GM12892 (cell line): ENCODE measurements around the gene C1QTNF2. TPM values are rescaled to one million over a fixed set of nuclear protein-coding genes. Genes with fewer than 3 reads are reported as not detected.
A peak's percentile ranks its signal among the peaks of the same experiment; 100 is the strongest.

Experiments used
- DNase-seq: peaks from one replicate; pipeline ENCODE4 v3.0.0; 2011; ENCODE audit not compliant: insufficient read length
- FAIRE-seq: peaks from 2 replicates; lab custom pipeline; 2011; peaks lifted over from hg19 to GRCh38; lab: Jason Lieb, UNC
- POLR2A ChIP-seq: IDR thresholded peaks from 2 replicates; pipeline ENCODE4 v1.6.1; 2011; ENCODE audit warnings: low read depth, low read length, control low read depth
- POLR2AphosphoS5 ChIP-seq: IDR thresholded peaks from 2 replicates; pipeline ENCODE4 v1.6.1; 2011; ENCODE audit warnings: low read depth, low read length, control low read depth
- TAF1 ChIP-seq: IDR thresholded peaks from 2 replicates; pipeline ENCODE4 v1.6.1; 2011; ENCODE audit warnings: low read depth, mild to moderate bottlenecking, control low read depth, low read length, borderline replicate concordance
- polyA plus RNA-seq: library from polyadenylated mRNA; unstranded; fragments of >200 nt; gene quantifications from one replicate; pipeline ENCODE4 v1.2.1, GENCODE V29; 2012; ENCODE audit warnings: missing spikeins, inconsistent platforms; ENCODE audit not compliant: missing spikeins

C1QTNF2 gene, protein sequence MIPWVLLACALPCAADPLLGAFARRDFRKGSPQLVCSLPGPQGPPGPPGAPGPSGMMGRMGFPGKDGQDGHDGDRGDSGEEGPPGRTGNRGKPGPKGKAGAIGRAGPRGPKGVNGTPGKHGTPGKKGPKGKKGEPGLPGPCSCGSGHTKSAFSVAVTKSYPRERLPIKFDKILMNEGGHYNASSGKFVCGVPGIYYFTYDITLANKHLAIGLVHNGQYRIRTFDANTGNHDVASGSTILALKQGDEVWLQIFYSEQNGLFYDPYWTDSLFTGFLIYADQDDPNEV
- not detected for polyA plus RNA-seq

DNA sequence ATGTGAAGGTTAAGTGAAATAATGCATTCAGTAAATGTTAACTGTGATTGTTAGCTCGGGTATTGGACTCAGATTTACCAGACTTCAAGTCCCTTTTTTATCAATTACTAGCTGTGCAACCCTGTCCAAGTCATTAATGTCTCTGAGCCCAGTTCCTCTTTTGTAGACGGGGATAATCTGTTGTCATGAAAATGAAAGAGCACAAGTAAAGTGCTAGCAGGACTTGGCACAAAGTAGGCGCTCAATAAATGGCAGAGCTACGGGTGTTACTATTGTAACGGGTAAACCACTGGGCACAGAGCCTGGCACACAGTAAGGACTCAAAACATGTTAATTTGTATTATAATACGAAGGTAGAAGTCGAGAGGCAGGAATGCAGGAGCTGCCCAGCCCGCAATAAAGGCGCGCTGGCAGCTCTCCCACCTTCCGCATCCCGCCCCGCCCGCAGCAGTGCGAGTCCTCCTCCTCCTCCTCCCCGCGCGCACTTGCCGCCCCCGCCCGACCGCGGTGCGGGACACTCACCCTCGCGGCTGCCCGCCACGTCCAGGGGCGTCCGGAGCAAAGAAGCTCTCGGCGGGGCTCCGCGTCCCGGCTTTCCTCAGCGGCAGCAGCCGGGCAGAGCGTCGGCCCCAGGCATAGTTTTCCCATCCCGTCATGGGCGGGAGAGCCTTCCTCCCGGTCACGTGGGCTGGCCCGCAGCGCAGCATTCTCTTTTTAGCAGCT lies at the start of gene C1QTNF2:
Gene C1QTNF2 (minus strand): TSS at position 637 of the 723 bp plus-strand sequence. CDS start 15,615 bp downstream, outside the sequence.
- FAIRE-seq (peak; percentile 46), DNase-seq (no peak)
- TF ChIP-seq POLR2A (no peak), POLR2AphosphoS5 (no peak), TAF1 (no peak)

DNA sequence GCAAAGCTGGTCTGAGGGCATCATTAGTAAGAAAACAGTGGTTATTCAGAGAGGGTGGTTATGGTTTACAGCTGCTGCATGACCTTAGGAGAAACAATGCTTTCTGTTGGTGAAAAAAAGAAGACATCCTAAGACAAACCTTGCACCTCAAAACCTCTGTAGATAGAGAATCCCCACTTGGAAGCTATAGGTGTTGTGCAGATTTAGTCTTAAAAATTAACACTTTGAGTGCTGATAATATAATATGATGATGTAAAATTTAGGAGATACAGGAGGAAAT lies 49.8 kb upstream of the C1QTNF2 start:
- TF ChIP-seq POLR2A: no peak
- no peak for TF ChIP-seq TAF1
- no peak for DNase-seq
- peak; percentile 89 for FAIRE-seq

DNA sequence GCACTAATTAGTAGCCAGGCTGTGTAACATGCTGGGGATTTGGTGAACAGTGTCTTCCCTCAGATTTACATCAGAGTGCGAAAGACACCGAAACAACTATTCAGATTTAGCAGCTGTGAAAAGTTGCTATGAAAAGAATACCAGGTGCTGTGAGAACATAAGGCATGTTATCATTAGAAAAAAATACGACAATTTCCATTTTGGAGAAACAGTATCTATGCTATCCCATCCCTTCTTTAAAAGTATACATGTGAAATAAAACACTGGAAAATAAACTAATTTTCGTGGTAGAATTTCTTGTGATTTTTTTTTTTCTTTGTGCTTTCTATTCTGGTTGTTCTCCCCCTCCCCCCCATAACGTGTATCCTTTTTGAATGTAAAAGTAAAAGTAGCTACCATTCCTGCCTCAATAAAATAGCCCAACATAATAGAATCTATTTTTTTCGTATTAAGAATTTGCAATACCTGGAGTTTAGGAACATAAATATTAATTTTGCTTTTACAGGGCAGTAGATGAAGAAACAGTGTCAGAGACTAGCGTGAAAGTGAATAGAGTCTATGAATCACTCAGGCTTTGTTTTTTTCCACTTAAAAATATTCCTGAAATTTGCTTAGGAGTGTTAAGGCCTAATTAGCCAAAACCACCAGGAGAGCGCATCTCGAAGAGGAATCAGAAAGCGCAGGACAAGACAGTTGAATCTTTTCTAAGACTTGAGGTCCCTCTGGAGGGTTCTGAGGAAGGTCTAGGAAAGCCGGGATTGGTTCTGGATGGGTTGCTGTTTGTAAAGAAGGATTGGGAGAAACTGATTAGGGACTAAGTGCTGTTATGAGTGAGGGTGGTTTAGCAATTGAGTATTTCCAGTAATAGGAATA lies 49.3 kb upstream of the C1QTNF2 start:
- TF ChIP-seq TAF1: no peak
- TF ChIP-seq POLR2A: no peak; the same call in 1 of the 2 replicates
- no peak for TF ChIP-seq POLR2AphosphoS5
- FAIRE-seq (no peak), DNase-seq (no peak)

DNA sequence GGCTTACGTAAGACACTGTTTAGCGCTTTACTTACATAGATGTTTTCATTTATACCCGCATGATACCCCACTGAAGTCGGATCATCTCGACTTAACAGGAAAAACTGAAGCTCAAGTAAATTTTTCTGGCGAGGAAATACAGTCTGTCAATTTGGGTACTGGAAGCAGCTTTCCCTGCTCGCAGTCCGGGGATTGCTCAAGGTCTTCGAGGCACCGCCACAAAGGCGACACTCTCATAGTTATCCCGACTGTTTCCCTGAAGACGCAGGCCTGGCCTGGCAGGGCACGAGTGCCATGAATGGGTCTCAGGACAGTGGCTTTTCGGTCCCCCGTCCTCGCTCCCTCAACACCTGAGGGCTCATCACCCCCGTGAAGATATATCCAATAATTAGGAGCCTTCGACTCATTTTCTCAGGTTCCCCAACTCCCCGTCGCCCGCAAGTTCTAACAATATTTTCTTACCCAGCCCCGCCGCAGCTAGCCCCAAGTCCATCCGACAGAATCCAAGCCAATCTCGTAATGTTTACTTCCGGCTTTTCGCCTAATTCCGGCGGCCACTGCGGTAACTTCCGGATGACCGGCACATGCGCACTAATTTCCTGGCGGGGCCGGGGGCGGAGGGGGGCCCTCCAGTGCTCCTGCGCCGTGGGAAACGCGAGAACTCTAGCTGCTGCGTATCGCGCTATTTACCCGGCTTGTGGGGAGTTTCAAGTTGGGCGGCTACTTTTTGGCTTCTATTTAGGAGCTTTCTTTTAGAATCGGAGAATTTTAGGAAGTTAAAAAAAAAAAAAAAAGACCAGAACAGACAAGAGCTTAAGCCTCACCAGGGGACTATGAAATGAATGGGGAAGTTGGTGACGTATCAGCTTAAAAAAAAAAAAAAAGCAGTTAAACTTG lies 48.4 kb upstream of the C1QTNF2 start, which contains the start of gene SLU7:
Gene SLU7 (minus strand): TSS at position 521 of the 897 bp plus-strand sequence. CDS start 3,787 bp downstream, outside the sequence.
- DNase-seq (peak; percentile 70), FAIRE-seq (peak; percentile 92)
- TF ChIP-seq TAF1 (peak; percentile 79; the same call in 1 of the 2 replicates), POLR2AphosphoS5 (0 out of 2 replicates have a peak, but pooled peaks have one; percentile 23), POLR2A (peak; percentile 73)

DNA sequence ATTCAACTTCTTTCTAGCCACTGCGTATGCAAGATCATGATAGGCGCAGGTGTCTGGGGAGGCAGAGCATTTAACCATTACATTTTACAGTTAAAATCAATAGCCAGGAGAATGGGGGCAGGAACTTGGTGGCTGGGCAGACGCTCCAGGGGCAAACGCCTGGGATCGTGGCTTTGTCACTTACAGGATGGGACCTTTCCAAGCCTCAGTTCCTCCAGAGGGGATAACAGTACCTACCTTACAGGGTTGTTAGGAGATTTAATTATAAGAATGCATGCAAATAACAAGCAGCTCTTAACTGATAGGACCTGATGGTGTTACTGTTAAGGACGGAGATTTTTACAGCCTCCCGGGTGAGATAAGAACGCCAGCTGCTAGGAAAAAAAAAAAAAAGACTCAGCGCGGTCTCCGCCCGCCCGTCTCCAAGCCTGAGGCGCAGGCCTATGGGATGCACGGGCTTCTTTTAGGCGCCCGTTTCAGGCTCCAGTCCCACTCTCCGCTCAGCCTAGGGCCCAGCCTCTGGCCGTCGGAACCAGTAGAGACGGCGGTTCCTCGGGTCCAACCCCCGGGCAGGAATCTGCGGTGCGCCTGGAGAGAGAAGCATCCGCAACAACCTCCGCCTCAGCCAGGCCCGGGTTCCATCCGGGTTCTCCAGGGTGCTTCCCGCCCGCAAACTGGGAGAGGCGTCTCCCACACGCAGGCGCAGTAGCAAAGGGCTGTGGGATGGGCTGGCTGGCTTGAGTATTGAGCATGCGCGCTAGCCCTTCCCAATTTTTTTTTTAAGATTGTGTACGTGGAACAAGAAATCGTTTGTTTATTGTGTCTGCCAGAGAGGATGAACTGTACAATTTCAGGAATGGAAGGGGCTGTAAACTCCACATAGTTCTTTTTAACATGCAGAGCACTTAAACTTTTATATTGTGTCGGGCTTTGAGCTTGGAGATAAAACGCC lies 29.3 kb upstream of the C1QTNF2 start, which contains the start of gene FAM200C:
Gene FAM200C (minus strand): TSS at position 653 of the 952 bp plus-strand sequence. CDS start 4,564 bp downstream, outside the sequence.
- TF ChIP-seq POLR2AphosphoS5 (peak; percentile 80), TAF1 (no peak), POLR2A (peak; percentile 86)
- FAIRE-seq (peak; percentile 87), DNase-seq (peak; percentile 68)

DNA sequence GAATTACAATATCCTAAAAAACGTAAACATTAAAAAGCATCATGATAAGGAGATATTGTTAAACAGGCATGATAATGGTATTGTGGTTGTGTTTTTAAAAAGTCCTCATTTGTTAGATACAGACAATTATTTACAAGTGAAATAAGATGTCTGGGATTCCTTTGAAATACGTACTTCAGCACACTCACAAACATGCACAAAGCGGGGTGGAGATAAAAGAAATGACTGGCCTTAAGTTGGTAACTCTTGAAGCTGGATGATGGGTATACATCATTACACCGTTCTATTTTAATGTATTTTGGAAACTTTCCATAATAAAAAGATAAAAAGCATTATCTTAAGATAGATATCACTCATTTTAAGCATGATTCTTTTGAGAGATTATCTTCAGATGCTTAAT lies 28.4 kb upstream of the C1QTNF2 start:
- TF ChIP-seq POLR2A (no peak), POLR2AphosphoS5 (no peak), TAF1 (no peak)
- peak; percentile 54 for FAIRE-seq
- no peak for DNase-seq

DNA sequence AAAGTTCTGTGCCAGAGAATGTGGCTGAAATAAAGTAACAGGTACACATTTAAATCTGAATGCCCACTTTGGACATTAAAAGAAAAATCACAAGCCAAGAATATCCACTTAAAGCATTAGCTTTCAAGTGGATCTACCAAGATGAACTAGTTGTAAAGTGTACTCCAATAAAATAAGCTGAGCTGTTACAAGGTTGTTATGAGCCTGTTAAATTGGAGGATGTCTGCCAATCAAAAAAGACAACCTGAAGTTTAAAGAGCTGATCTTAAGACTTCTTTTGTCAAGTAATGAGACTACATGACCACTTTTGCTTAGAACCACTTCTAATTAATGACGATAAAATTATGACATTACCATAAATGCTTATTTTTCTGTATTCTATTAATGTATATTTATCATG lies 27.1 kb upstream of the C1QTNF2 start:
- TF ChIP-seq POLR2AphosphoS5: no peak
- no peak for TF ChIP-seq TAF1
- TF ChIP-seq POLR2A: no peak
- FAIRE-seq (no peak), DNase-seq (no peak)

DNA sequence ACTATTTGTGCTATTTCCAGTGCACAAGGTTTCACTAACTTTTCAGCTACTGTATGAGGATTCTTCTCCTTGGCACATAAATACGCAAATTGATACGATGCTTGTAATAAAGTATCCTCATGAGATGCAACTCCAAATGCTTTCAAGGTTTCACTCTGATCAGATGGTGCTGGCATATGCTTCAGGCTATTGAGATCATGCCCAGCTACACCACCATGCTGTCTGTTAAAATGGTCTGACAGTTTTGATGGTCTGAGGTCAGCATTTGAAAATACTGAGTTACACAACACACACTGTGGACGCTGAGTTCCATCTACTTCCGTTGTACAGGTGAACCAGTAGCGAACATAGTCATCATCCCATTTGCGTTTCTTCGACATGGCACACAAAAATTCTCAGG lies 24.7 kb upstream of the C1QTNF2 start:
- DNase-seq (no peak), FAIRE-seq (no peak)
- no peak for TF ChIP-seq POLR2AphosphoS5
- TF ChIP-seq TAF1: no peak
- TF ChIP-seq POLR2A: no peak

DNA sequence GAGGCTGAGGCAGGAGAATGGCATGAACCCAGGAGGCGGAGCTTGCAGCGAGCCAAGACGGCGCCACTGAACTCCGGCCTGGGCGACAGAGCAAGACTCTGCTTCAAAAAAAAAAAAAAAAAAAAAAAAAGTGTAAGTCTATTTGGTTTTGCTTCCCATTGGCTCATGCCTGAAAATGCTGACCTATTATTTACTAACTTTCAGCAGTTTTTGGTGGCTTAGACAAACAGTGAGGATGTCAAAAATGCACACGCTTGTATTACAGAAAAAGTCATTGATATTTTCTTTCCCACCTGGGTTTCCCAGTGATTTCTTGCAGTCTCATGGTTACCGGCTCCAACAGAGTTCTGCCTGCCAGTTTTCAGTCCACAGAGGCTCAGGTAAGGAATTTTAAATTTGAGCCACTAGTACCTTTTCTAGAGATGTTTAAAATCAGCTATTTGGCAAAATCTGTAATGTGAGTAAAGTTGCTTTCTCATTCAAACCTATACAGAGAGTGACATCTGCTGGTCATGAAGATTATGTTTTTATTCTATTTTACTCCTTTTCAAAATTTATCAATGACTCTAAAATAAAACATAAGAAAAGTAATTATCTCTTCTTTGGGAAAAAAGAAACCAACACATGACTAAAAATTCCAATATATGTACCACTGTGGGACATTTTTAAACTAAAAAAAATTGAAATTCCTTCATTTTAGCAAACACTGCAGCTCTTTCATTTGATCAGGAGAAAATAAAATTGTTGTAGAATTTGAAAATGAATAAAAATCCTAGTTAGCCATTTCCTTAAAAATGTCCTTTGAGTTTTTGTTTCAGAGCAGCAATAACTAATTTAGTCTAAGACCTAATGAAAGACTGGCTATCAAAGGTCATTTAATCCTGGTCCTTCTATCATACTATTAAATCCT lies 20.6 kb upstream of the C1QTNF2 start:
- DNase-seq (no peak), FAIRE-seq (peak; percentile 88)
- TF ChIP-seq TAF1: no peak
- TF ChIP-seq POLR2A: no peak
- no peak for TF ChIP-seq POLR2AphosphoS5
